Ishikawa (cell line): ENCODE data around the gene DYNLT4.

Experiments used
- EP300 ChIP-seq: IDR thresholded peaks from 2 replicates; pipeline ENCODE4 v1.6.1; 2012; ENCODE audit warnings: borderline replicate concordance
- TAF1 ChIP-seq: IDR thresholded peaks from 2 replicates; pipeline ENCODE4 v1.6.1; 2012; ENCODE audit warnings: low read depth, mild to moderate bottlenecking
- TF ChIP-seq, protein P1 (sequence below): IDR thresholded peaks from 2 replicates; pipeline ENCODE4 v1.6.1; 2012

DNA sequence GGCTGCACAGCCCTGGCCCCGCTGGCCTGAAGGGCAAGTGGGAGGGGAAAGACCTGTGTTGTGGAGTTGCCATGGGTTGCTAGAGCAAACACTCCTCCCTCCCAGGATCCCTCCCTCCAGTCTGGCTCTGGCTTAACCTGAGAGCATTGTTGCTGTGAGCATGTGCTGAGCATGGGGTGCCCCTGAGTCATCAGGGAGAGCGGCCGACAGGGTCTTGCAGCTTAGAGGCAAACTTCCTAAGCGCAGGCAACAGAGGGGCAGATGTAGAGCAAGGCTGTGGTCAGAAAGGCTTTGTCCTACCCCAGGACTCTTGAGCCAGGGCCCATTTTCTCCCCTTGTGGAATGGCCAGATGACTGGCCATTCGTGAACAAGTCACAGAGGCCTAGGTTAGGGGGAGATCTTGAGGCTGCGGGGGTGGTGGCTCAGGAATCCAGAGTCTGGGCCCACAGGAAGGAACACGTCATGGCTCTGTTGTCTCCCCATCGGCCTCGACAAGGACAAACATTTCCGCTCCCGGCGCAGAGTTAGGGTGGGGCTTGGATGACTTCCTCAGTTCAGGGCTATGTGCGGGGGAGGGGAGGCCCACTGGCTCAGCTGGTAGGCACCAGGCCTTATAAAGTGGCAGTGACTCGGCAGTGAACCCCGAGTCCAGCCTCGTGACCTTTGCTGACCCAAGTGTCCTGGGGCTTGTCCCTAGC, 362 bp upstream of the DYNLT4 start:
- TF ChIP-seq, protein P1, sequence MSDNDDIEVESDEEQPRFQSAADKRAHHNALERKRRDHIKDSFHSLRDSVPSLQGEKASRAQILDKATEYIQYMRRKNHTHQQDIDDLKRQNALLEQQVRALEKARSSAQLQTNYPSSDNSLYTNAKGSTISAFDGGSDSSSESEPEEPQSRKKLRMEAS = peak; percentile 98
- no peak; the same call in 1 of the 2 replicates for TF ChIP-seq TAF1
- peak; percentile 39; the same call in 1 of the 2 replicates for TF ChIP-seq EP300
